ENCODE measurements around the gene KCNJ1.

Gene KCNJ1

DNA sequence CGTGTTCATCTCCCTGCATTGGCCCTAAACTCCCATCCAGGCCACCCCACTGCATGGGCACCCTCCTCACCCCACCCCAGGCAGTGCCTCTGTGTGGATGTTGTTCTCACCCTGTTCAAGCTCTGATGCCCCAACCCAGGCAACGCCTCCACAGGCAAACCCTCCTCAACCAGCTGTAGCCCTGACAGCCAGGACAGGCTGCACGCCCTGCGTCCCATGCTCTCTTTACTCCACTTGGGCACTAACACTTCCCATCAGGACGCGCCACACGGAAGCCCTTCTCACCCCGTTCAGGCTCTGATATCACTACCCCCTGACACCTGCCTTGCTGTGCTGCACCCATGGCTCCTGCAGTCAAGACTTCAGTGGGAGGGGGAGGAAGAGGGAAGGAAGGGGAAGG lies 47.9 kb downstream of the KCNJ1 start:
- no peak for DNase-seq

DNA sequence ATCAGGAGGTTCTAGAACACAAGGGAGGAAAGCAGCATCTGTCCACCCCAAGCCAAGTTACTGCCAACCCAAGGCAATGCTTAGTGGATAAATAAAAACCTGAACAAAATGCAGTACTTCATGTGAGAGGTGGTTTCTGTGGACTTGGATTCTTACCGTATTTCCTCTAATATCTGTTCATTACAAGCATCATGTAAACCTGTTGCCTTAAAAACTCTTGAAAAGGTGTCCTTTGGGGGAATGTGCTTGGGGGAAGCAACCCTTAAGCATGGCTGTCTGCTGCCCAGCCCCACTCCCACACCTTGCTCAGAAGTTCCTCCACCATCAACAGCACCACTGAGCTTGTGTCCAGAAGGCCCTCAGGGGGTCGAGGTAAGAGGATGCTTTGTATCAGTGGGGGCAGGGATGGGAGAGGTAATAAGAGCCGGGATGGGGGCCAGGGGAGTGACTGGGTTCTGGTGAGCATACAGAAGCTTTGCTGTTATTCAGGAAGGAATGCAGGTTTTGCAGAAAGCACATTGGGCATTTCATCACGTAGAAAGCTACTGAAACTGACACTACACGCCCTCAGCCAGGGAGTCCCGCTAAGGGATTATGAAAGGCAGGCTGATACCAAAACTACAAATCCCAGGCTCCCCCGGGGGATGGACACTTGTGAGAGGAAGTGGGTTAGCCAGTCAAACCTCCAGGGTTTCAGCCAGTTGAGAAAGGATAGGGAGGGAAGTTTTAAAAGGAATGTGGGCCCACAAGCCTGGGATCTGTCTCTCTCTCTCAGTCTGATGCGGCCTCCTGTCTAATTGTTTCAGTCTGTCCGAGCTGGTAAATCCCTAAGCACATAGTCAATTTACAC lies 52.0 kb downstream of the KCNJ1 start:
- peak; percentile 80 for DNase-seq

DNA sequence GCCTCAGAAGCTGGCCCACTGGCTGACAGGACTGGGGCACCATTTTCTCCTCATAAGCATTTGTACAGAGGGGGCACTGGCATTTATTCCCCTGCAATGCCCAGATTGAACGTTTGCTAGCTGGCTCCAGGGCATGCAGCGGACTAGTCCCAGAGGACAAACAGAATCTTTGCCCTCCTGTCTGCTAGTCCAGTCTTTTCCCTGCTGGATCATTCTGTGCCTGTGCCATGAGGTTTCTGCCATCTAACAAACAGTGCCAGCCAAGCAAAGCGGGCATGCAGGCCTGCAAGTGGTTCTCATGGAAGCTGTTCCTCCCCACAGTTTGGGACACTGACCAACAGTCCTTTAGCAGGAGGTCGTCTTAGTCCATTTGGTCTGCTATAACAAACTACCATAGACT lies 53.4 kb downstream of the KCNJ1 start:
- no peak for DNase-seq

DNA sequence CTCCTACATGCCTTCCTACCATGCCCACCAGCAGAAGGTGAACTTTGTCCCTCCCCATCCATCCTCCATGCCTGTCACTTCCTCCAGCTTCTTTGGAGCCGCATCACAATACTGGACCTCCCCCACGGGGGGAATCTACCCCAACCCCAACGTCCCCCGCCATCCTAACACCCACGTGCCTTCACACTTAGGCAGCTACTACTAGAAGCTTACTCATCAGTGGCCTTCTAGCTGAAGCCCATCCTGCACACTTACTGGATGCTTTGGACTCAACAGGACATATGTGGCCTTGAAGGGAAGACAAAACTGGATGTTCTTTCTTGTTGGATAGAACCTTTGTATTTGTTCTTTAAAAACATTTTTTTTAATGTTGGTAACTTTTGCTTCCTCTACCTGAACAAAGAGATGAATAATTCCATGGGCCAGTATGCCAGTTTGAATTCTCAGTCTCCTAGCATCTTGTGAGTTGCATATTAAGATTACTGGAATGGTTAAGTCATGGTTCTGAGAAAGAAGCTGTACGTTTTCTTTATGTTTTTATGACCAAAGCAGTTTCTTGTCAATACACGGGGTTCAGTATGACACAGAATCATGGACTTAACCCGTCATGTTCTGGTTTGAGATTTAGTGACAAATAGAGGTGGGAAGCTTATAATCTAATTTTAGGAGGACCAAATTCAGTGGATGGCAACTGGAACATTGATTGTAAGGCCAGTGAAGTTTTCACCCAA lies 56.1 kb downstream of the KCNJ1 start:
- no peak for DNase-seq

DNA sequence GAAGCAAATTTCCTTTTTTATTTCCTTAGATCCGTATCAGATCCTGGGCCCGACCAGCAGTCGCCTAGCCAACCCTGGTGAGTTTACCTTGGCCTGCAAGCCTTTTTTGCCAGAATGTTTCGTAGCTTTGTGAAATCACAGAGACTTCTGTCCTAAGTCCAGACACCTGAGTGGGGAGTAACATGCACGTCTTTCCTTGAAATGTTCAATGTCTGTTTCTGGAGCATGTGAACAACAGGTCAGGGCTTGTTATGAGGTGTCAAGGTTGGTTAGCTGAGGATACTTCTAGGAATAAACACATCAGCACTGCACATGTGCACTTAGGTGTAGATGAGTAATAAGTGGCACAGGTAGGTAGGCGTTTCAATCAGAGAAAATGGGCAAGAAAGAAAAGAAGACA lies 58.0 kb downstream of the KCNJ1 start:
- DNase-seq: no peak

DNA sequence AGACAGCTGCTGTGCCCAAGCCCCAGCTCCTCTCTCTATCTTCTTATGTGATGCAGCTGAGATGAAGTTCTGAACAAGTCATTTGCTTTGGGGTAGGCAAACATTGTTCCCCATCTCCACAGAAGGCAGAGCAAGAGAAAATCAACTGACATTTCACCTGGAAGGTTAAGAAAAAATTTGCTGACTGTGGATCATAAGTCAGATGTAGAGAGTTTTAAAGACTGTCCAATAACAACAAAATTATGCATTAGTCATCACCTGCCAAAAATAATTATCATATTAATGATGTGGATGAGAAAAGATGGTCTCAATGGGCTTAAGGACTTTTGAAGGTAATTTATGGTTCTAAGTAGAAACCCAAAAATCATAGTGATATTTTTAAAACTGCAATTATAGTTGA lies 59.2 kb downstream of the KCNJ1 start:
- DNase-seq: no peak

DNA sequence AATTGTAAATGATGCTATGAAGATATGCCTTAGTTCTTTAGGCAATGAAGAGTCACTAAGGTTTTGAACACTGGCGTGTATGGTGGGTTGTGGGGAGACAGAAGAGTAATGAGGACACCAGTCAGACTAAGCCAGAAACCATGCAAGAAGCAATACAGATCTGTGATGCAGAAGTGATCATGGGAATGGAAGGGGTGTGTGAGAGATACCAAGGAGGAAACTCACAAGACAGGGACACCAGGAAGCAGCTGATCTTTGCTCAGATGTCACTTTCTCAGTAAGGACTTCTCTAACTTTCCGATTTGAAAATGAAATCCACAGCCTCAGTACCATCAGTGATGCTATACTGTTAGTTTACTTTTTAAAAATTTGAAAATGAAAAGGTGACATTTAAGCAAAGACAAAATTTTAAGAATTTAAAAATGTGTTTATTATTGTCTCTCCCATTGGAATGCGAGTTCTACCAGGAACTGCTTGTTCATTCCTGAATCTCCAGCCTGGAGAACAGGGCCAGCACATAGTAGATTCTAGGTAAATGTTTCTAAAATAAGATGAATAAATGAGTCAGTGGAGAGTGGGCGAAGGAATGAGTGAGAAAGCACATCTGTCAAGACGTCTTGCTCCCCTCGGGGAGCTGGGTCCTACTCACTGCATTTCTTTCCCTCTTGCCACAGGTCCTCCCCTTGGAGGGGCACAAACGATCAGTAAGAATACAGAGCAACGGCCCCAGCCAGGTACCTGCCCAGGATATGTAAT lies 60.4 kb downstream of the KCNJ1 start:
- DNase-seq: no peak

DNA sequence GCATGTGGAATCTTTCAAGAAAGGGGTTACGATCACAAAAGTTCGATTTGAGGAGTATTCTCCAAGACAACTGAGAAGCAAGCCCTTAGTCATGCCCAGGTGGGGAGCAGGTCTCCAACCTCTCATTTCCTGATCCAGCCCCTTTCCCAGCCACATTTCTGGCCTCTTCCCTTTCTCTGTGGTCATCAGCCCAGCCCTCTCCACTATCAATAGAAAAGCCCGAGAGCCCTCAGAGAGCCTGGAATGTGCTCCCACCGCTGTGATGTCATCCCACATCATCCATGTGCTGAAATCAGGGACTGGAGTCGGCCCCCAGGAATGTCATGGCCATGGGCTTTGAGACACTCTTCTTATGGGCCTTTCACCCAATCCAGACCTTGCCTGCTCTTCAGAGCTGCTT lies 62.6 kb downstream of the KCNJ1 start:
- no peak for DNase-seq

DNA sequence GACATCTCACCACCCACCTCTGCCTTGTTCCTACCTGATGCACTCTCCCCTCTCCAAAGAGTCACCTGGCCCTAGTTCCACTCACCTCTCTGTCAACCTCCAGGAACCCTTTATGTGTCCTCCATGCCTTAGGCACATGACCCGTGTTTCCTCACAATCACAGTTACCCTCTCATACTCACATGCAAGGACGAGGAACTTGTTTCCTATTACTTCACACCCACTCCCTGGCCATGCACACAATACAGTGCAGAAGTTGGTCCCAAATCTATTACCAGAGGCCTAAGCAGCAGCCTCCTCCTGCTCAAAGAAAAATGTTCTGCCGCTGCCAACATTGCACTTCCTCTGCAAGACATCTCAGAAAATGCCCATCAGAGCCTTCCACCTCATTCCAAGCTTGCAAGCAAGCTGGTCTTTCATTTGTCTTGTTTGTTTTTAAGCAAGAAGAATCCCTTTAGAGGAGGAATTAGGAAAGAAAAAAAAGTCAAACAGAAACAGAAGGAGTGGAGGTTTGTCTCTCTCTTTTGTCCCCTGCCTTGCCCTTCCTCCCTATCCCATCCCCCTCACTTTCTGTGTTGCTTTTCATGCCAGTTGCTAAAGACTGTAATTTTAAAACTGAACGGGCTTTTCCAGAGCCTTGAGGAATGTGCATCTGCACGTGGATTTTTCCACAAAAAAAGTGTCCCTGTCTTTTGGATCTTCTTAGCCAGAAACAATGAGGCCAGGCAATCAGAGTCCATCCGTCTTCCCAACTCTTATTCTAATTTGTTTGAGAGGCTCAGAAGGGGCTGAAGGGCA lies 63.4 kb downstream of the KCNJ1 start:
- DNase-seq: no peak

DNA sequence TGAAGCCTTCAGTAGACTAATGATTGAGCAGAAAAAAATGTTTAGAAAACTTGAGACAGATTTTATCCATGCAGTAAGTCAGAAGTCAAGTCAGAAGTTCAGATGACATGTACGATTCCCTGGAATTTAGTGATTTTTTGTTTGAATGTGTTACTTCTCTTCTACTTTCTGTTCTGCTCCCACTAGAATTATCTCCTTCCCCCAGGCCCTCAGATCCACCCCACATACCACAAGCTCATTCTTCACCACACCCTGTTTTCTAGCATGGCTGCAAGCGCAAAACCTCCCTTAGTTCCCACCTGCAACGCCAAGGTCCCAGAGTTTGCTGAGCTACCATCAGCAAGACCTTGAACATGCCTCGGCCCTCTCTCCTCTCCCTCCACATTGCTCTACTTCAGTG lies 64.1 kb downstream of the KCNJ1 start:
- no peak for DNase-seq

DNA sequence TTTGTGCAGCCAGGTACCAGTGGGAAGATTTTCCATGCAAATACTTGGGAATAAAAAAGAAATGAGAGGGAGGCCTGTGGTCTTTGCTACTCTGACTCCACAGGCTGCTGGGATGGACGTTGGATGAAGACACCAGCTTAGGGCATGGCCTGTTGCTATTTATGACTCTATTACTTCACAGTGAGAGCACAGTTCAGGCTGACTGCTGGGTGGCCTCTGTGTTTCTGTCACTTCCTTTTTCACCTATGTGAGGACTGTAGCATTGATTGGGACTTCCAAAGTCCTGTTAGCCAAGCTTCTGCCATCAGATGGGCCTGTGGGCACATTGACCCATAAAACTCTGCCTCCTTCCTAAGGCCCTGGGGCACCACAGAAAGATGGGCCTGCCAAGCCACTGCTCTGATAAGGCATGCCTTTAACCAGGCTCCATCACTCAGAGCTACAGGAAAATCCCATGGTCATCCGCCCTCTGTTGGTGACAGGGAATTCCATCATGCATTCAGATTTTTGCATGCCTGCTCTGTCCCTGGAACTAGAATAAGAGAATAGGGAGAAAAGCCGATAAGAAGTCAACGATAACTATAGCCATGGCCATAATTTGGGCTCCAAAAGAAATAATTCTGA lies 64.6 kb downstream of the KCNJ1 start:
- no peak for DNase-seq

DNA sequence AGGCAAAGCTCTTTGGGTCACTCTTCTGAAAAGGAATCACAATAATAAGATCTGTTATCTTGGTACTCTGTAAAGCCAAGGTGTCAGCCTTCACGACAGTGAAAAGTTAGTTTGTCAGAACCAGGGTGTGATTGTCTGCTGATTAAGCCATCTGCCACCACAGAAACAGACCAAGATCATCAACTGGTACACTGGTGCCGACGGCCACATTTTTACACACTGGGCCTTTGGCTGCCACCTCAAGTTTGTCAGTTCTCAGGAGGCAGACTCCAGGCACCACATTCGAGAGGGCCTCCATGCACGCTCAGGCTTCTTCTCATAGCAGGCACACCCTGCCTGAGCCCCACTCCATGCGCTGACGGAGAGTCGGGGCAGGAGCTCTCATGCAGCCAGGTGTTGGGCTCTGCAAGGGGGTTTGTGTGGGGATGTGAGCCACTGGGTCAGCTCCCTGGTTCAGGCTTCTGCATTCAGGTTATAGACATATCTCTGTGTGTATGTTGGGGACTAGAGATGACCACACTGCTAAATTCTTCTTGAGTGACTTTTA lies 66.2 kb downstream of the KCNJ1 start:
- DNase-seq: no peak

DNA sequence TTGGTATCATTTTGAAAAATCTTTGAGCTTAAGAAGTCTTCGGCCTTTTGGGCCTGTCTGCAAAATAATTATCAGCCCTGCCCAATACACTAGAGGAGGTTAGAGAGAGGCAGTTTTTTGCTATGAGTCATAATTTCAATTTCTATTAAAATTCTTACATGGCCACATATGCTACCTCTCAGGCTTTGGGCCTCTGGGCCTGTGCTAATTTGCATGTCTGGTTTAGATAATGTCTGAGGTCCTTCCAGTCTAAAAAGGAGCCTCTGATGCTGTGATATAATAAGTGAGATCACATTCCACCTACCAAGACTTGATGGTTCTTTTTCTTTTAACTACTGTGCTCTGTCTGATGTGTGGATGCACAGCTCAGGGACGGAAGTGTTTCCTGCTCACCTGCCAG lies 70.8 kb downstream of the KCNJ1 start:
- no peak for DNase-seq

DNA sequence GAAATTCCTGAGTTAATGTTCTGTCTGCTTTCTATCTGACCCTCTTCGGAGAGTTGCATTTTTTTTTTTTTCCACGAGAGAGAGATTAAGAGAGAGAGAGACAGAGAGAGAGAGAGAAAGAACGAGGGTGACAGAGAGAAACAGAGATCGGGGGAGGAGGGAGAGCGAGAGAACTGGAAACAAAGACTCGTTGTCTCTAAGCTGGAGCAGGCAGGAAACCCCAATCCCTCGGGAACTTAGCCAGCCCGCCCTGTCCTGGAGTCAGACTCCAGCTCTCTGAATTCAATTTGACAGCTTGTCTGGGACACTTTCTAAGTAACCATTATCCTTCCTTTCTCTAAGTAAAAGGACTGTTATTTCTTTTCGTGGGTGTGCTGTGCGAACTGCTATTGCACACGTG lies 76.9 kb downstream of the KCNJ1 start:
- DNase-seq: peak; percentile 80

DNA sequence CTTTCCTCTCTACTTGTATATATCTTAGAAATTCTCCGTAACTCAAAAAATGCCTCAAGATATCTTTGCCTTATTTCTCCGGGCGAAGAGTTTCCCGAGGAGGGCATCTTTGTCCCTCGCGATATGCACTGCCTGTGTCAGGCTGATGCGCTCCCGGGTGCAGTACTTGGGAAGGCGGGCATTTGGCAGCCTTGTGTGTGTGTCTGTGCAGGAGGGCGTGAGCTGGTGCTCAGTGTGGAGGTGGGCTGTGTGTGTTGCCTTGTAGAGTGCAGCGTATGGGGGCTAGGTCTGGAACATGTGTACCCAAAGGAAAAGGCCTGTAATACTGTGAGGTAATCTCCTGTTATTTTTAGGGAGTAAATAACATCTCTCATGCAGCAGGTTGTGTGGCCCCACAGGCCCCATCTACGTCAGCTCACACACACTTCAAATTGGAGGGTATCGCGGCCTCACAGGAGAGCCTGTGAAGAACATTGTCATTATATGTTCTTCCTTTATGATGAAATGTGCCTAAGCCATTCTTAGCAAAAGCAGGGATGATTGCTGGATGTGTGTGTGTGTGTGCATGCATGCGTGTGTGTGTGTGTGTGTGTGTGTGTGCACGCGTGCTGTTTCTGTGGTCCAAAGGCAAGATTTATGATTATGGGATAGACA lies 77.5 kb downstream of the KCNJ1 start:
- DNase-seq: no peak

Data from right hindlimb (tissue), 1 donor.